Progenitor cell of endocrine pancreas (in vitro differentiated cells): ENCODE measurements around the gene NECAB3. TPM values are rescaled to one million over a fixed set of nuclear protein-coding genes. Genes with fewer than 3 reads are reported as not detected.

Source experiments
- DNase-seq: peaks from one replicate; pipeline ENCODE4 v3.0.0; 2021; ENCODE audit warnings: low spot score; ENCODE audit not compliant: unreplicated experiment
- H3K27ac Mint-ChIP-seq: 2 replicates; pipeline ENCODE4 v1.8.0; 2021; ENCODE audit warnings: mild to moderate bottlenecking, moderate library complexity, mixed read lengths
- H3K27me3 Mint-ChIP-seq: 2 replicates; pipeline ENCODE4 v1.8.0; 2021; ENCODE audit warnings: mixed read lengths
- H3K36me3 Mint-ChIP-seq: 2 replicates; pipeline ENCODE4 v1.8.0; 2022; ENCODE audit warnings: mixed read lengths; ENCODE audit not compliant: insufficient read depth
- H3K4me1 Mint-ChIP-seq: 2 replicates; pipeline ENCODE4 v1.8.0; 2021; ENCODE audit warnings: low read depth, mixed read lengths
- H3K4me3 Mint-ChIP-seq: 2 replicates; pipeline ENCODE4 v1.8.0; 2021; ENCODE audit warnings: low read depth, mild to moderate bottlenecking, moderate library complexity, mixed read lengths
- H3K9me3 Mint-ChIP-seq: 2 replicates; pipeline ENCODE4 v1.8.0; 2021; ENCODE audit warnings: low read depth, mixed read lengths
- CTCF ChIP-seq: fragments of 200-600 bp; sonication (generic); IDR thresholded peaks from one replicate; pipeline ENCODE4 v1.5.0; 2021; ENCODE audit warnings: antibody characterized with exemption, mild to moderate bottlenecking; ENCODE audit not compliant: unreplicated experiment
- total RNA-seq: library from RNA; stranded (reverse); gene quantifications from 2 replicates; pipeline ENCODE4 v1.2.1, GENCODE V29; 2021

NECAB3 gene
- total RNA-seq, 1 donor from 2014 or later: 68.3 TPM

GRCh38 chr20:33653900-33654596, 20.2 kb downstream of the NECAB3 start:
- Mint-ChIP-seq H3K36me3 (peaks cover under 1% of the 10 kb centered on the region), H3K4me1 (peaks cover 56% of the 10 kb centered on the region), H3K9me3 (no peaks in the 10 kb centered on the region), H3K27ac (peak overlapping the region; percentile 93), H3K4me3 (peak overlapping the region; percentile 12), H3K27me3 (no peaks in the 10 kb centered on the region)
- no peak for TF ChIP-seq CTCF
- DNase-seq: no peak

GRCh38 chr20:33653218-33653899, 20.9 kb downstream of the NECAB3 start:
- peak; percentile 70 for DNase-seq
- TF ChIP-seq CTCF: peak; percentile 98
- no peaks in the 10 kb centered on the region for H3K27me3 Mint-ChIP-seq
- H3K4me3 Mint-ChIP-seq: peak overlapping the region; percentile 12
- peak overlapping the region; percentile 93 for H3K27ac Mint-ChIP-seq
- no peaks in the 10 kb centered on the region for H3K36me3 Mint-ChIP-seq
- peaks cover 59% of the 10 kb centered on the region for H3K4me1 Mint-ChIP-seq
- no peaks in the 10 kb centered on the region for H3K9me3 Mint-ChIP-seq

- Mint-ChIP-seq H3K27me3 (no peaks in the 10 kb centered on the region), H3K27ac (peak overlapping the region; percentile 86), H3K4me1 (peaks cover 59% of the 10 kb centered on the region), H3K4me3 (no peak overlapping the region), H3K36me3 (peaks cover 3% of the 10 kb centered on the region), H3K9me3 (no peaks in the 10 kb centered on the region)
- no peak for TF ChIP-seq CTCF
- no peak for DNase-seq
Measured at GRCh38 chr20:33651562-33652048, 22.6 kb downstream of the NECAB3 start.

GRCh38 chr20:33650753-33651561, 23.3 kb downstream of the NECAB3 start:
- no peaks in the 10 kb centered on the region for H3K9me3 Mint-ChIP-seq
- peak overlapping the region; percentile 86 for H3K27ac Mint-ChIP-seq
- no peak for DNase-seq
- no peaks in the 10 kb centered on the region for H3K27me3 Mint-ChIP-seq
- no peak for TF ChIP-seq CTCF
- no peak overlapping the region for H3K4me3 Mint-ChIP-seq
- H3K36me3 Mint-ChIP-seq: peaks cover 5% of the 10 kb centered on the region
- peaks cover 59% of the 10 kb centered on the region for H3K4me1 Mint-ChIP-seq
